ENCODE data around the gene KCNK16. TPM values are rescaled to one million over a fixed set of nuclear protein-coding genes. Genes with fewer than 3 reads are reported as not detected.
"Not testable (repeated sequence)": the region's sequence is repeated elsewhere in the genome, so short reads cannot be mapped to it uniquely, and the experiment has no call there.

Gene KCNK16
- total RNA-seq, 2 donors from 2014 or later = not detected

- ATAC-seq (ENCODE audit: insufficient number of reproducible peaks, low FRiP score, low read depth) = no peak
- Histone ChIP-seq H3K27ac (no peak overlapping the region), H3K27me3 (replicated peaks; ENCODE audit: insufficient read depth) (no peaks in the 10 kb centered on the region), H3K4me3 (no peak overlapping the region), H3K36me3 (no peaks in the 10 kb centered on the region), H3K4me1 (ENCODE audit: control insufficient read depth in 1 of 2, low read depth in 2 of 2) (no peaks in the 10 kb centered on the region), H3K9me3 (no peaks in the 10 kb centered on the region)
- TF ChIP-seq CTCF (IDR thresholded peaks at IDR 0.05) = no peak
- no peak for DNase-seq (ENCODE audit: low spot score)
Observed at GRCh38 chr6:39294133-39294532, 28.4 kb downstream of the KCNK16 start.

GRCh38 chr6:39292637-39293036 lies 29.9 kb downstream of the KCNK16 start:
- no peak for DNase-seq (ENCODE audit: low spot score)
- Histone ChIP-seq H3K4me1 (ENCODE audit: control insufficient read depth in 1 of 2, low read depth in 2 of 2) (no peaks in the 10 kb centered on the region), H3K27me3 (replicated peaks; ENCODE audit: insufficient read depth) (no peaks in the 10 kb centered on the region), H3K27ac (no peak overlapping the region), H3K9me3 (no peaks in the 10 kb centered on the region), H3K36me3 (no peaks in the 10 kb centered on the region), H3K4me3 (no peak overlapping the region)
- TF ChIP-seq CTCF (IDR thresholded peaks at IDR 0.05) = no peak
- no peak for ATAC-seq (ENCODE audit: insufficient number of reproducible peaks, low FRiP score, low read depth)

DNA sequence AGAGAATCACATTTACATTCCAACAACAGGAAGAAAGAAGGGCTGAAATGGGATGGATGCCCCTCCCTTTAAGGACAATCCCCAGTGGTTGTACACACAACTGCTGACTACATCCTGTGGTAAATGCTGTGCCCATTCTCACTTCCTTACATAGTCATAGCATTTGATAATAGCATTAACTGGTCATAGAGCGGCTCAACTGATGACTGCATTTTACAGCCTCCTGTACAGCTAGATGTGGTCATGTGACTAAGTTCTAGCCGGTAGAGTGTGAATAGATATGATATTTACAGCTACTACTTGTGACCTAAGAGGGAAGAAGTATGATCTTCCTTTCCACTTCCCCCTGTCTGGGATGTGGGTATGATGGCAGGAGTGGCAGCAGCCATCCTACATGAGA lies 33.0 kb downstream of the KCNK16 start:
- no peak for TF ChIP-seq CTCF (IDR thresholded peaks at IDR 0.05)
- no peak overlapping the region for H3K4me3 ChIP-seq
- ATAC-seq (ENCODE audit: insufficient number of reproducible peaks, low FRiP score, low read depth) (no peak), DNase-seq (ENCODE audit: low spot score) (no peak)
- no peaks in the 10 kb centered on the region for H3K36me3 ChIP-seq
- no peaks in the 10 kb centered on the region for H3K9me3 ChIP-seq
- H3K4me1 ChIP-seq (ENCODE audit: control insufficient read depth in 1 of 2, low read depth in 2 of 2) = no peaks in the 10 kb centered on the region
- no peaks in the 10 kb centered on the region for H3K27me3 ChIP-seq (replicated peaks; ENCODE audit: insufficient read depth)
- H3K27ac ChIP-seq = no peak overlapping the region

- no peak for ATAC-seq (ENCODE audit: insufficient number of reproducible peaks, low FRiP score, low read depth)
- no peak for DNase-seq (ENCODE audit: low spot score)
- Histone ChIP-seq H3K4me1 (ENCODE audit: control insufficient read depth in 1 of 2, low read depth in 2 of 2) (no peaks in the 10 kb centered on the region), H3K36me3 (no peaks in the 10 kb centered on the region), H3K4me3 (no peak overlapping the region), H3K27me3 (replicated peaks; ENCODE audit: insufficient read depth) (no peaks in the 10 kb centered on the region), H3K27ac (no peak overlapping the region), H3K9me3 (no peaks in the 10 kb centered on the region)
- TF ChIP-seq CTCF (IDR thresholded peaks at IDR 0.05) = no peak
Observed at GRCh38 chr6:39287601-39288000, 34.9 kb downstream of the KCNK16 start.

DNA sequence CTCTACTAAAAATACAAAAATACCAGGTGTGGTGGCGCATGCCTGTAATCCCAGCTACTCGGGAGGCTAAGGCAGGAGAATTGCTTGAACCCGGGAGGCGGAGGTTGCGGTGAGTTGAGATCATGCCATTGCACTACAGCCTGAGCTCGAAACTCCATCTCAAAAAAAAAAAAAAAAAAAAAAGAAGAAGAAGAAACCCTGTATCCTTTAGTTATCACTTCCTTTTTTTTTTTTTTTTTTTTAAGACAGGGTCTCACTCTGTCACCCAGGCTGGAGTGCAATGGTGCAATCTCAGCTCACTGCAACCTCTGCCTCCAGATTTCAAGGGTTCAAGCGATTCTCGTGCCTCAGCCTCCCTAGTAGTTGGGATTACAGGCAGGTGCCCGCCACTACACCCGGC lies 35.9 kb downstream of the KCNK16 start:
- not testable (repeated sequence) for H3K27ac ChIP-seq; H3K36me3 ChIP-seq; H3K27me3 ChIP-seq (replicated peaks; ENCODE audit: insufficient read depth); DNase-seq (ENCODE audit: low spot score); H3K9me3 ChIP-seq; H3K4me1 ChIP-seq (ENCODE audit: control insufficient read depth in 1 of 2, low read depth in 2 of 2); H3K4me3 ChIP-seq; ATAC-seq (ENCODE audit: insufficient number of reproducible peaks, low FRiP score, low read depth)

GRCh38 chr6:39282774-39283173 lies 39.7 kb downstream of the KCNK16 start:
- ATAC-seq (ENCODE audit: insufficient number of reproducible peaks, low FRiP score, low read depth) = no peak

More at GRCh38 chr6:39282774-39283173, 39.7 kb downstream of the KCNK16 start:
- Histone ChIP-seq H3K4me3 (no peak overlapping the region), H3K36me3 (no peaks in the 10 kb centered on the region), H3K27ac (no peak overlapping the region), H3K4me1 (ENCODE audit: control insufficient read depth in 1 of 2, low read depth in 2 of 2) (peaks cover 0 to 5% of the 10 kb centered on the region in 2 donors), H3K9me3 (no peaks in the 10 kb centered on the region), H3K27me3 (replicated peaks; ENCODE audit: insufficient read depth) (no peaks in the 10 kb centered on the region)
- no peak for DNase-seq (ENCODE audit: low spot score)
- TF ChIP-seq CTCF (IDR thresholded peaks at IDR 0.05) = no peak
